Astrocyte (in vitro differentiated cells and primary cell): ENCODE data around the gene HK3.

Experiments
- EZH2 ChIP-seq: IDR thresholded peaks from 2 replicates; pipeline ENCODE4 v1.6.1; 2012; ENCODE audit warnings: mild to moderate bottlenecking, low read length, inconsistent platforms; ENCODE audit not compliant: insufficient read depth
- TF ChIP-seq, protein P1 (sequence below): IDR thresholded peaks from 2 replicates; pipeline ENCODE4 v1.5.1; 2011; ENCODE audit warnings: low read depth, mild to moderate bottlenecking, inconsistent platforms, low read length, moderate library complexity; ENCODE audit not compliant: insufficient read depth

DNA sequence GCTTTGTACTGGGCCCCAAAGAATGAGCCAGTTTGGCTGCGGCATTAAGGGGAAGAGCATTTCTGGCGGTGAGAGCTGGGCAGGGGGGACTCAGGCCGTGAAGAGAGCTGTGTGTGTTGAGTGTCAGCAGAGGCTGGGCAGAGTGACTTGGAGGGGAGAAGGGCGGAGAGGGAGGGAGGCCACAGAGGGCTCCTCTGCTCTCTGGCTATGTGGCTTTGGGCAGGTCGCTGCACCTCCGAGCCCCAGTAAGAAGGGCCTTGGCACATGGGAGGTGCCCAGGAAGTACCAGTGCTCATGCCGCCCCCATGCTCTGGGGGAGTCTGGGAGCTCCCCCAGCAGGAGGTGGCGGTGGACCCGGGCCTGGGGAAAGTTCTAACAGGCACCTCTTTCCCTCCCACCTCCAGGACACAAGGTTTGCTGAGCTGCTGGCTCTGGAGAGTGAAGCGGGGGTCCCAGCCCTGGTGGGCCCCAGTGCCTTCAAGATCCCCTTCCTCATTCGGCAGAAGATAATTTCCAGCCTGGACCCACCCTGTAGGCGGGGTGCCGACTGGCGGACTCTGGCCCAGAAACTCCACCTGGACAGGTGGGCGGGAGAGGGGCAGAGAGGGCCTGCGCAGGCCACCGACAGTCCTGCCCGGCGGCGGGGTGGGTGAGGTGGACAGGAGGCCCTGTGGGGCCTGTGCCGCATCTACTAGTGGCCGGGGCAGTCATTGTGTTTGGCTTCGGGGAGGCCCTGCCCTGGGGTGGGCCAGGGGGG lies 20.1 kb downstream of the HK3 start:
- TF ChIP-seq EZH2 = no peak
- TF ChIP-seq, protein P1, sequence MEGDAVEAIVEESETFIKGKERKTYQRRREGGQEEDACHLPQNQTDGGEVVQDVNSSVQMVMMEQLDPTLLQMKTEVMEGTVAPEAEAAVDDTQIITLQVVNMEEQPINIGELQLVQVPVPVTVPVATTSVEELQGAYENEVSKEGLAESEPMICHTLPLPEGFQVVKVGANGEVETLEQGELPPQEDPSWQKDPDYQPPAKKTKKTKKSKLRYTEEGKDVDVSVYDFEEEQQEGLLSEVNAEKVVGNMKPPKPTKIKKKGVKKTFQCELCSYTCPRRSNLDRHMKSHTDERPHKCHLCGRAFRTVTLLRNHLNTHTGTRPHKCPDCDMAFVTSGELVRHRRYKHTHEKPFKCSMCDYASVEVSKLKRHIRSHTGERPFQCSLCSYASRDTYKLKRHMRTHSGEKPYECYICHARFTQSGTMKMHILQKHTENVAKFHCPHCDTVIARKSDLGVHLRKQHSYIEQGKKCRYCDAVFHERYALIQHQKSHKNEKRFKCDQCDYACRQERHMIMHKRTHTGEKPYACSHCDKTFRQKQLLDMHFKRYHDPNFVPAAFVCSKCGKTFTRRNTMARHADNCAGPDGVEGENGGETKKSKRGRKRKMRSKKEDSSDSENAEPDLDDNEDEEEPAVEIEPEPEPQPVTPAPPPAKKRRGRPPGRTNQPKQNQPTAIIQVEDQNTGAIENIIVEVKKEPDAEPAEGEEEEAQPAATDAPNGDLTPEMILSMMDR = no peak
